Iris pigment epithelial cell (primary cell): ENCODE measurements around the gene SLC13A3.

ENCODE experiments used
- DNase-seq: peaks from one replicate; pipeline ENCODE4 v3.0.0-alpha.2; 2011; ENCODE audit warnings: low read depth

Gene SLC13A3

GRCh38 chr20:46575937-46576461 is 75.3 kb downstream of the SLC13A3 start:
- no peak for DNase-seq

GRCh38 chr20:46575394-46575793 is 75.9 kb downstream of the SLC13A3 start:
- DNase-seq: no peak

- DNase-seq: no peak
These were observed 77.3 kb downstream of the SLC13A3 start for GRCh38 chr20:46573788-46574584.

GRCh38 chr20:46573234-46573633 is 78.0 kb downstream of the SLC13A3 start:
- no peak for DNase-seq

- no peak for DNase-seq
These were observed 78.5 kb downstream of the SLC13A3 start for GRCh38 chr20:46572790-46573189.

- DNase-seq: no peak
These were observed 79.1 kb downstream of the SLC13A3 start for GRCh38 chr20:46572153-46572552.

GRCh38 chr20:46571418-46571817 is 79.8 kb downstream of the SLC13A3 start:
- DNase-seq: no peak

- DNase-seq: no peak
These were observed 80.3 kb downstream of the SLC13A3 start for GRCh38 chr20:46570956-46571355.

GRCh38 chr20:46569961-46570360 is 81.3 kb downstream of the SLC13A3 start:
- no peak for DNase-seq

- peak; percentile 70 for DNase-seq
These were observed 82.6 kb downstream of the SLC13A3 start for GRCh38 chr20:46568570-46569129.

GRCh38 chr20:46566125-46566524 is 85.1 kb downstream of the SLC13A3 start:
- no peak for DNase-seq

GRCh38 chr20:46564241-46564957 is 86.9 kb downstream of the SLC13A3 start:
- DNase-seq: no peak

GRCh38 chr20:46563860-46564221 is 87.4 kb downstream of the SLC13A3 start:
- DNase-seq: no peak

- DNase-seq: no peak
These were observed 87.9 kb downstream of the SLC13A3 start for GRCh38 chr20:46563170-46563859.

GRCh38 chr20:46562373-46563169 is 88.7 kb downstream of the SLC13A3 start:
- peak; percentile 67 for DNase-seq

- DNase-seq: no peak
These were observed 89.3 kb downstream of the SLC13A3 start for GRCh38 chr20:46562009-46562372.

GRCh38 chr20:46559685-46560440 is 91.4 kb downstream of the SLC13A3 start:
- DNase-seq: no peak

- DNase-seq: no peak
These were observed 92.3 kb downstream of the SLC13A3 start for GRCh38 chr20:46559001-46559400.

GRCh38 chr20:46558511-46558959 is 92.7 kb downstream of the SLC13A3 start:
- peak; percentile 94 for DNase-seq

GRCh38 chr20:46557231-46557956 is 93.9 kb downstream of the SLC13A3 start:
- DNase-seq: peak; percentile 64
